ENCODE results near the gene LRRC8B. TPM values are rescaled to one million over a fixed set of nuclear protein-coding genes. Genes with fewer than 3 reads are reported as not detected.
"Not testable (repeated sequence)": the region's sequence is repeated elsewhere in the genome, so short reads cannot be mapped to it uniquely, and the experiment has no call there.

The LRRC8B gene
- total RNA-seq, 1 experiment from 2014 or later: 14.8 TPM

GRCh38 chr1:89622895-89623294 lies 98.3 kb downstream of the LRRC8B start:
- Histone ChIP-seq H3K79me2 (ENCODE audit: low read length) (no peaks in the 10 kb centered on the region), H3K4me1 (ENCODE audit: low read length) (no peaks in the 10 kb centered on the region), H4K20me1 (ENCODE audit: insufficient read depth, low read depth, low read length) (no peaks in the 10 kb centered on the region), H3K9ac (ENCODE audit: low read length) (no peak overlapping the region), H3K4me3 (ENCODE audit: low read length) (no peak overlapping the region), H3K9me2 (replicated peaks; ENCODE audit: insufficient read depth, low read length) (no peaks in the 10 kb centered on the region), H3K27me3 (ENCODE audit: low read length) (no peaks in the 10 kb centered on the region), H2AFZ (ENCODE audit: low read length) (no peak overlapping the region), H3K27ac (ENCODE audit: low read length) (no peak overlapping the region), H3K36me3 (ENCODE audit: insufficient read depth, low read length) (no peaks in the 10 kb centered on the region), H3K4me2 (ENCODE audit: low read depth, low read length, poor library complexity, severe bottlenecking) (no peak overlapping the region), H3K9me3 (ENCODE audit: low read length) (no peaks in the 10 kb centered on the region)
- DNase-seq: no peak

- Histone ChIP-seq H3K4me1 (ENCODE audit: low read length) (no peaks in the 10 kb centered on the region), H3K4me3 (ENCODE audit: low read length) (no peak overlapping the region), H3K9me2 (replicated peaks; ENCODE audit: insufficient read depth, low read length) (no peaks in the 10 kb centered on the region), H3K4me2 (ENCODE audit: low read depth, low read length, poor library complexity, severe bottlenecking) (no peak overlapping the region), H3K36me3 (ENCODE audit: insufficient read depth, low read length) (no peaks in the 10 kb centered on the region), H3K27me3 (ENCODE audit: low read length) (no peaks in the 10 kb centered on the region), H4K20me1 (ENCODE audit: insufficient read depth, low read depth, low read length) (no peaks in the 10 kb centered on the region), H3K79me2 (ENCODE audit: low read length) (no peaks in the 10 kb centered on the region), H3K9me3 (ENCODE audit: low read length) (no peaks in the 10 kb centered on the region), H3K27ac (ENCODE audit: low read length) (no peak overlapping the region), H3K9ac (ENCODE audit: low read length) (no peak overlapping the region), H2AFZ (ENCODE audit: low read length) (no peak overlapping the region)
- no peak for DNase-seq
Measured at GRCh38 chr1:89624314-89624713, 99.7 kb downstream of the LRRC8B start.

- Histone ChIP-seq H2AFZ (ENCODE audit: low read length) (no peak overlapping the region), H3K9me2 (replicated peaks; ENCODE audit: insufficient read depth, low read length) (no peaks in the 10 kb centered on the region), H3K36me3 (ENCODE audit: insufficient read depth, low read length) (no peaks in the 10 kb centered on the region), H3K9me3 (ENCODE audit: low read length) (no peaks in the 10 kb centered on the region), H3K27me3 (ENCODE audit: low read length) (no peaks in the 10 kb centered on the region), H3K4me3 (ENCODE audit: low read length) (no peak overlapping the region), H3K4me2 (ENCODE audit: low read depth, low read length, poor library complexity, severe bottlenecking) (no peak overlapping the region), H3K27ac (ENCODE audit: low read length) (no peak overlapping the region), H3K9ac (ENCODE audit: low read length) (no peak overlapping the region), H4K20me1 (ENCODE audit: insufficient read depth, low read depth, low read length) (no peaks in the 10 kb centered on the region), H3K4me1 (ENCODE audit: low read length) (no peaks in the 10 kb centered on the region), H3K79me2 (ENCODE audit: low read length) (no peaks in the 10 kb centered on the region)
- no peak for DNase-seq
Measured at GRCh38 chr1:89624715-89625323, 100.2 kb downstream of the LRRC8B start.

- DNase-seq: no peak
- Histone ChIP-seq H3K9ac (ENCODE audit: low read length) (no peak overlapping the region), H3K4me2 (ENCODE audit: low read depth, low read length, poor library complexity, severe bottlenecking) (no peak overlapping the region), H3K36me3 (ENCODE audit: insufficient read depth, low read length) (no peaks in the 10 kb centered on the region), H3K4me3 (ENCODE audit: low read length) (no peak overlapping the region), H3K27ac (ENCODE audit: low read length) (no peak overlapping the region), H3K79me2 (ENCODE audit: low read length) (no peaks in the 10 kb centered on the region), H2AFZ (ENCODE audit: low read length) (no peak overlapping the region), H3K9me2 (replicated peaks; ENCODE audit: insufficient read depth, low read length) (no peaks in the 10 kb centered on the region), H3K27me3 (ENCODE audit: low read length) (no peaks in the 10 kb centered on the region), H4K20me1 (ENCODE audit: insufficient read depth, low read depth, low read length) (no peaks in the 10 kb centered on the region), H3K4me1 (ENCODE audit: low read length) (peaks cover 7% of the 10 kb centered on the region), H3K9me3 (ENCODE audit: low read length) (no peaks in the 10 kb centered on the region)
Measured at GRCh38 chr1:89627596-89627962, 103.0 kb downstream of the LRRC8B start.

- H3K27ac ChIP-seq (ENCODE audit: low read length): no peak overlapping the region
- no peaks in the 10 kb centered on the region for H3K9me3 ChIP-seq (ENCODE audit: low read length)
- no peaks in the 10 kb centered on the region for H4K20me1 ChIP-seq (ENCODE audit: insufficient read depth, low read depth, low read length)
- no peak overlapping the region for H3K4me3 ChIP-seq (ENCODE audit: low read length)
- H3K9me2 ChIP-seq (replicated peaks; ENCODE audit: insufficient read depth, low read length): no peaks in the 10 kb centered on the region
- no peak overlapping the region for H3K9ac ChIP-seq (ENCODE audit: low read length)
- no peaks in the 10 kb centered on the region for H3K27me3 ChIP-seq (ENCODE audit: low read length)
- no peak overlapping the region for H3K4me2 ChIP-seq (ENCODE audit: low read depth, low read length, poor library complexity, severe bottlenecking)
- no peaks in the 10 kb centered on the region for H3K79me2 ChIP-seq (ENCODE audit: low read length)
- no peaks in the 10 kb centered on the region for H3K36me3 ChIP-seq (ENCODE audit: insufficient read depth, low read length)
- H3K4me1 ChIP-seq (ENCODE audit: low read length): peaks cover 16% of the 10 kb centered on the region
- DNase-seq: no peak
- H2AFZ ChIP-seq (ENCODE audit: low read length): no peak overlapping the region
Measured at GRCh38 chr1:89629146-89629545, 104.5 kb downstream of the LRRC8B start.

- not testable (repeated sequence) for H3K4me2 ChIP-seq (ENCODE audit: low read depth, low read length, poor library complexity, severe bottlenecking); DNase-seq; H3K9me3 ChIP-seq (ENCODE audit: low read length); H3K9ac ChIP-seq (ENCODE audit: low read length); H3K27ac ChIP-seq (ENCODE audit: low read length); H3K9me2 ChIP-seq (replicated peaks; ENCODE audit: insufficient read depth, low read length); H3K27me3 ChIP-seq (ENCODE audit: low read length); H3K36me3 ChIP-seq (ENCODE audit: insufficient read depth, low read length); H3K79me2 ChIP-seq (ENCODE audit: low read length); H4K20me1 ChIP-seq (ENCODE audit: insufficient read depth, low read depth, low read length); H3K4me3 ChIP-seq (ENCODE audit: low read length); H2AFZ ChIP-seq (ENCODE audit: low read length)
- H3K4me1 ChIP-seq (ENCODE audit: low read length): peaks cover 18% of the 10 kb centered on the region
Measured at GRCh38 chr1:89629600-89629999, 105.0 kb downstream of the LRRC8B start.

GRCh38 chr1:89630048-89630447 lies 105.4 kb downstream of the LRRC8B start:
- H2AFZ ChIP-seq (ENCODE audit: low read length): no peak overlapping the region
- H3K36me3 ChIP-seq (ENCODE audit: insufficient read depth, low read length): no peaks in the 10 kb centered on the region
- H3K4me3 ChIP-seq (ENCODE audit: low read length): no peak overlapping the region
- no peaks in the 10 kb centered on the region for H3K79me2 ChIP-seq (ENCODE audit: low read length)
- peaks cover 23% of the 10 kb centered on the region for H3K4me1 ChIP-seq (ENCODE audit: low read length)
- H3K9me2 ChIP-seq (replicated peaks; ENCODE audit: insufficient read depth, low read length): no peaks in the 10 kb centered on the region
- DNase-seq: no peak
- H3K4me2 ChIP-seq (ENCODE audit: low read depth, low read length, poor library complexity, severe bottlenecking): no peak overlapping the region
- H4K20me1 ChIP-seq (ENCODE audit: insufficient read depth, low read depth, low read length): no peaks in the 10 kb centered on the region
- H3K9ac ChIP-seq (ENCODE audit: low read length): no peak overlapping the region
- no peak overlapping the region for H3K27ac ChIP-seq (ENCODE audit: low read length)
- no peaks in the 10 kb centered on the region for H3K27me3 ChIP-seq (ENCODE audit: low read length)
- H3K9me3 ChIP-seq (ENCODE audit: low read length): no peaks in the 10 kb centered on the region

- no peak for DNase-seq
- Histone ChIP-seq H3K4me2 (ENCODE audit: low read depth, low read length, poor library complexity, severe bottlenecking) (peak overlapping the region; percentile 80), H3K79me2 (ENCODE audit: low read length) (no peaks in the 10 kb centered on the region), H3K4me3 (ENCODE audit: low read length) (peak overlapping the region; percentile 80), H3K4me1 (ENCODE audit: low read length) (peaks cover 25% of the 10 kb centered on the region), H3K9ac (ENCODE audit: low read length) (peak overlapping the region; percentile 70), H3K27me3 (ENCODE audit: low read length) (no peaks in the 10 kb centered on the region), H3K9me2 (replicated peaks; ENCODE audit: insufficient read depth, low read length) (no peaks in the 10 kb centered on the region), H3K9me3 (ENCODE audit: low read length) (no peaks in the 10 kb centered on the region), H4K20me1 (ENCODE audit: insufficient read depth, low read depth, low read length) (peaks cover 6% of the 10 kb centered on the region; the same call in 1 of the 2 replicates), H2AFZ (ENCODE audit: low read length) (peak overlapping the region; percentile 89), H3K36me3 (ENCODE audit: insufficient read depth, low read length) (no peaks in the 10 kb centered on the region), H3K27ac (ENCODE audit: low read length) (no peak overlapping the region)
Measured at GRCh38 chr1:89631816-89632656, 107.4 kb downstream of the LRRC8B start.

Data from Karpas-422 (cell line).